VCaP (cell line): ENCODE data around the gene SPRYD3.

ENCODE experiments used
- H3K27ac ChIP-seq: fragments of 450-650 bp; 2 replicates; pipeline ENCODE4 v1.5.1; 2017
- TF ChIP-seq, protein P1 (sequence below): fragments of 450-650 bp; conservative IDR thresholded peaks from 2 replicates; pipeline ENCODE4 v1.5.1; 2017; ENCODE audit warnings: mild to moderate bottlenecking, moderate library complexity

The SPRYD3 gene

DNA sequence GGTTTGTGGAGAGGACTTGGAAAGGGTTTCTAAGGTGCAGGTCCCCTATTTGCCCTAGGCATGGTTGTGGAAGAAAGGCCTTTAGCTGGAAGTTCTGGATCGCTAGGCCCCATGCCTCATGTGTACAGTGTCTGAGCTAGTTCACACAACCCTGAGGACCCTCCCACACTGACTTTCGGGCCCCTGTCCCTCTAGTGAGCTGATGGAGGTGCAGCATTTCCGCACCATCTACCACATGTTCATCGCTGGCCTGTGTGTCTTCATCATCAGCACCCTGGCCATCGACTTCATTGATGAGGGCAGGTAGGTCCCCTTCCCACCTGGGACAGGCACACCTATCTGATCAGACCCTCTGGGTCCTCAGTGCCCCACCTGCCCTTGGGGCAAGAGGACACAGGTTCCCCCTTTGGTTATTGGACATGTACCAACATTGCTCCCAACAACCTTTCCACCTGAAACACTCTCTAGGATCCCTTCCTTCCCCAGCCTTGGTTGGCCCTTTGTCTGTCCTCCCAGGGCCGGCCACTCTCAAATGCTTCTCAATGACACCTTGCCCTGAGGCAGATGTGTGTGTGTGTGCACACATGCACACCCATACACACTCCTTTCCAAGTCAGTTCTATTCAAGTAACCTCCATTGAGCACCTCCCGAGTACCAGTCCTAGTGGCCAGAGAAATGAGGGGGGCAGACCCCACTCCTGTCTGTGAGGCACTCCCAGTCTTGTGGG lies 26.7 kb upstream of the SPRYD3 start:
- TF ChIP-seq, protein P1, sequence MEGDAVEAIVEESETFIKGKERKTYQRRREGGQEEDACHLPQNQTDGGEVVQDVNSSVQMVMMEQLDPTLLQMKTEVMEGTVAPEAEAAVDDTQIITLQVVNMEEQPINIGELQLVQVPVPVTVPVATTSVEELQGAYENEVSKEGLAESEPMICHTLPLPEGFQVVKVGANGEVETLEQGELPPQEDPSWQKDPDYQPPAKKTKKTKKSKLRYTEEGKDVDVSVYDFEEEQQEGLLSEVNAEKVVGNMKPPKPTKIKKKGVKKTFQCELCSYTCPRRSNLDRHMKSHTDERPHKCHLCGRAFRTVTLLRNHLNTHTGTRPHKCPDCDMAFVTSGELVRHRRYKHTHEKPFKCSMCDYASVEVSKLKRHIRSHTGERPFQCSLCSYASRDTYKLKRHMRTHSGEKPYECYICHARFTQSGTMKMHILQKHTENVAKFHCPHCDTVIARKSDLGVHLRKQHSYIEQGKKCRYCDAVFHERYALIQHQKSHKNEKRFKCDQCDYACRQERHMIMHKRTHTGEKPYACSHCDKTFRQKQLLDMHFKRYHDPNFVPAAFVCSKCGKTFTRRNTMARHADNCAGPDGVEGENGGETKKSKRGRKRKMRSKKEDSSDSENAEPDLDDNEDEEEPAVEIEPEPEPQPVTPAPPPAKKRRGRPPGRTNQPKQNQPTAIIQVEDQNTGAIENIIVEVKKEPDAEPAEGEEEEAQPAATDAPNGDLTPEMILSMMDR, result no peak
- H3K27ac ChIP-seq, result no peak overlapping the region

DNA sequence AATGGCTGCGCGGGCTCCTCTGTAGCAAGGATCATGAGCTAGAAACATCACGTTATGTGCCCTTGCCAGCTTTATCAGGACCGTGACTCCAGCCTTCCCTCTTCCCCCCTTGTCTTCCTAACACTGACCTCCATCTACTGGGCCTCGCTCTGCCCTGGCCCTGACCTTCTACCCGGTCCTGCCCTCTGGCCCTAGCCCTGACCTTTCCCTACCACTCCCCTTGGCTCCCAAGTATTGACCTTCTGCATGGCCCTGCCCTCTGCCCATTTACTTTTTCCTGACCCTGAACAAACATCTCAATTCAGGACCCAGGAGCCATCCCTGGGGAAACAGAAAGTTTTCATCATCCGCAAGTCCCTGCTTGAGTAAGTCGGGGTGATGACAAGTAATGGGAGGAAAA lies 26.1 kb upstream of the SPRYD3 start:
- H3K27ac ChIP-seq, result no peak overlapping the region
- TF ChIP-seq, protein P1, result no peak

DNA sequence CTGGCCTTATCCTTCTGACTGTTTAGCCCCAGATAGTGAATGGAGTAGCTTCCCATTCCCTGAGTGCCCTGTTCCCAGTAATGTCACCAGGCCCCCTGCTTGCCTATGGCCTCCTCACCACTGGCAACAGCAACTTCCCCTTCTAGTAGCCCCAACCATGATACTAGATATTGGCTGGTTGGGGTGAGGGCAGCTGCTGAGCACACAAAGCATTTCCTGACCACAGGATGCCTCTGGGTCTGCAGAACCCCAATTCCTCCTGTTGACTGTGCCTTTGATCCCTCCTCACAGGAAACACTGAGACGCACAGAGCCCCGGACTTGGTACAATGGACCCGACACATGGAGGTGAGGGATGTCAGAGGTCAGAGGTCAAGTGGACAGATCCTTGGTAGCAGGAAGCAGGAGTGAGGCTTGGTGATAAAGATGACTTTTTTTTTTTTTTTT lies 24.7 kb upstream of the SPRYD3 start:
- TF ChIP-seq, protein P1, result no peak
- no peak overlapping the region for H3K27ac ChIP-seq

DNA sequence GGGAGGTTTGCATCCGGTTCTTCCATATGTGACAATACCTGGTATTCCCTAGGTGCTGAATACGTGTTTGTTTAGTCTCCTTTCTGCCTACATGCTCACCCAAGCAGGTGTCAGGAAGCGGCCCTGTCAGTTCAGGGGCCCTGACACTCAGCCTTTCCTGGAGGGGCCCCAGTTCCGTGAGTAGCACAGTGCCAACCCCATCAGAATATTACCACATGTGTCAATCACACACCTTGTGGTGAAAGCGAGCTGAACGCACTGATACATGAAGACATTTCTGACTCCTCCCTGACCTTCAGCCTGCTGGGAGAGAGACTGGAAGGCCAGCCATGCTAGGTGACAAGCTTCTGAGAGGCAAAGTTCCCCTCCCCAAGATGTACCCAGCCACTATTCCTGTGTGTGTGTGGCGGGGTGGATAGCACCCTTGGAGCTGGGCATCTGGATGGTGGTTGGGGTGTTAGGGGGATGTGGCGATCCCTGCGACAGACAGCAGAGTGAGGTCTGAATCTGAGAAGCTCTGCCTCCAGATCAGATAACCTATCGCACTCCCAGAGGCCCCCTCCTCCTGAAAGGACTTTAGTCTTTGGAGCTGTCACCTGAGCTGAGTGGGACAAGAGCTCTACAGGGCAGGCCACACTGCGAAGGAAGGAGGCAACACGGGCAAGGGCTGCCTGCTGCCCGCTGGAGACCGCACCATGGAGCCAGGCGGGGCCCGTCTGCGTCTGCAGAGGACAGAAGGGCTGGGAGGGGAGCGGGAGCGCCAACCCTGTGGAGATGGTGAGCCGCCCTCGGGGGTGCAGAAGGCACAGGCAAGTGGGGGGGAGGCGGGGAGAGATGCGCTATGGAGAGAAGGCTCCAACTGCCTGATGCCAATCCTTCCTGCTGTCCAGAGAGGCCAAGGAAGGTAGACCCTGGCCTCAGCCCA lies 24.0 kb upstream of the SPRYD3 start, which contains the start of gene SOAT2:
Gene SOAT2, plus strand, starts transcription at position 604 of the 925 bp plus-strand sequence. Its CDS starts 92 bp downstream, at position 696.
- no peak within 1 kb of the TSS for H3K27ac ChIP-seq

DNA sequence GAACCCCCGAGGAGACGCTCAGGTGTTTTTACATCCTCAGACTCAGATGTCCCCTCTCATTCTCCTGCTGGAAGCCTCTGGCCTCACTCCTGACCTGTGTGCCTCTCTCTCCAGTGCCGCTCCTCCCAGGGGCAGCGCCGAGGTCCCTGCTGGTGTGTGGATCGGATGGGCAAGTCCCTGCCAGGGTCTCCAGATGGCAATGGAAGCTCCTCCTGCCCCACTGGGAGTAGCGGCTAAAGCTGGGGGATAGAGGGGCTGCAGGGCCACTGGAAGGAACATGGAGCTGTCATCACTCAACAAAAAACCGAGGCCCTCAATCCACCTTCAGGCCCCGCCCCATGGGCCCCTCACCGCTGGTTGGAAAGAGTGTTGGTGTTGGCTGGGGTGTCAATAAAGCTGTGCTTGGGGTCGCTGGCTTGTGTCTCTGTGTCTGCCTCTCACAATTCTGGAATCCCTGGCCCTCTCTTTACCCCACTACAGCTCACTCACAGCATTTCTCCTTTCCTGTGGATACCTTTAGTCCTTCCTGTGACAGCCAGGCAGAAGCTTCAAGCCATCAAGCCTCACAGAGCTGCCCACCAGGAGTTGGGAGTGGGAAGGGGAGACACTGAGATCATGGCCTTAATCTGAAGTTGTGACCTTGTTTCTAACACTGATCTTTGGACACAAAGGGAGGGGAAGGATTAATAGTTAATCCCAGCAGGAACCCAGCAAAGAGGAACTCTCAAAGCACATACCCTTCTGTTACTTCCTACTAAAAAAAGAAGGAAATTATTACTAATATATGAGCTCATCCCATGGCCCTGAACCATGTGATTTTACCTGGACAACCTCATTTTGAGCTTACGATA lies 23.0 kb upstream of the SPRYD3 start:
- H3K27ac ChIP-seq, result no peak overlapping the region

More for the DNA sequence above, 24.0 kb upstream of the SPRYD3 start, which contains the start of gene SOAT2:
- TF ChIP-seq, protein P1, result no peak

DNA sequence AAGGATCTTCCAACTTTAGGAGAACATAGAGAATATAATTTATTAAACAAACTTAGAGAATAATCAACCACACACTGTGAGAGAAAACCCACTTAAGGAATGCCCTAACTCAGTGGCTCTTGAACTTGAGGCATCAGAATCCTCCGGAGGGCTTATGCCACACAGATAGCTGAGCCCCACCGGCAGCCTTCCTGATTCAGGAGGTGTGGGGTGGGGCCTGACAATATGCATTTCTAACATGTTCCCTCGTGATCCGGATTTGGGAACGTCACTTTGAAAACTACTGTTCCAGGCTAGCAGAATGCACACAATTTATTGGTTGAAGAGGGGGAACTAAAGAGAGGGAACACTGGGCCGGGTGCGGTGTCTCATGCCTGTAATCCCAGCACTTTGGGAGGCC lies 22.1 kb upstream of the SPRYD3 start:
- H3K27ac ChIP-seq, result no peak overlapping the region
- TF ChIP-seq, protein P1, result no peak

More for the DNA sequence above, 23.0 kb upstream of the SPRYD3 start:
- TF ChIP-seq, protein P1, result no peak
